Stimulated activated CD4-positive, alpha-beta T cell treated with anti-CD3 and anti-CD28 coated beads, Interleukin-4, amount 100 ng/mL, for 1 hour (primary cell): Measurements from ENCODE around the gene ELP4.

ENCODE experiments used
- DNase-seq: peaks from one replicate; pipeline ENCODE4 v3.0.0-alpha.2; 2020

ELP4 gene

DNA sequence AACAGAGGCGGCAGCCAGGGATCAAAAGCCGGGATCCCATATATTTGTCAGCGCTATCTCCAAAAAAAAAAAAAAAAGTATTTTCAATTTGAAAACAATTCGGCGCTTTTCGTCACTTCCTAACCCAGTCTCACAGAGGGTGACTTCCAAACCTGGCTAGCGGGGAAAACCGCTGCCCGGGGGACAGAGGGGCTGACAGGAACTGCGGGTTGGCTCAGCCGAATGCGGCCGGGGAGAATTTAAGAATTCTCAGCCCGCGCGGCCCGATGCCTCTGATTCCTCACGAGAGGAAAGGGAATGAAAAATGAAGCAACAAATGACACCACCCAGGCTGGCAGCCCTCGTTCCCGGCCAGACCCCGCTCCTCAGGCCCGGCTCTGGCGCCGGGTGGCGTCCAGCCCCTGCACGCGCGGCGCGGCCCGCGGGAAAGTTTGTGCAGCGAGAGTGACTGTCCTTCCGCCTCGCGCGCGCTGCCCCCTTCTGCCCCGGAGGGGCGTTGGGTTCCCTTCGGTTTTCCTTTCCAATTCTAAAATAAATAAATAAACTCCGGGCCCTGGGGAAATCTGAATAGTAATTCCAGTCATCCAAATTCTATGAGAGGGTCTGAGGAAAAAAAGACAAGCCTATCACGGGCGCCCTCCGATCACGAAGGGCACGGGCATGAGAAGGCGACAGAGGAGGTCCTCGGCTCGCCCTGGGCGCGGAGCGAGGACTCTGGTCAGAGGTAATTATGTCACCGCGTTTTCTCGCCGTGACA, 306.3 kb downstream of the ELP4 start:
- no peak for DNase-seq

DNA sequence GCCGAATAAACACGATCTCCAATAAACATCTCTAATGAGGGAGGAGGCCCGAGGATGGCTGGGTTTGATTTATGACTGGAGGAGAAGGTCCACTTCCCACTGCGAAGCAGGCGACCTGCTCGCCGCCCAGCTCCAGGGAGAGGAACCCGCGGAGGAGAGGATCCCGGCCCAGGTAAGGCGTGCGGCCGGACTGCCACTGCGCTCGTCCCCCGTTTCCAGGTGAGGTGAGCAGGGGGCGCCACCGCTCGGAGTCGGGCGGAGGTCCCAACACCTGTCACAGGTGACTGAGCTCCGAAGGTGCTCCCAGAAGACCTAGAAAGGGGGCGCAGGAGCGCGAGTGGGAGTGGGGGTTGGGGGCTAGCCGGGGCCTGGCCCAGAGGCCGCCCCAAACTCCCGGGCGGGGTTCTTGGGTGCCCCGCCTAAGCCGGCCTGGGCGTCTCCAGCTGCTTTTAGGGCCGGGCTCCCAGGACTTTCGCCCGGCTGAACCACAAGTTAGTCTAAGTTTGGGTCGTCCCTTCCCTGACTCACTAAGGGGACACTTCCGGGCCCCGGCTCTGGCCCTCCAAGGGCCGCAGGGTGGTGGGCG, 307.0 kb downstream of the ELP4 start:
- no peak for DNase-seq

DNA sequence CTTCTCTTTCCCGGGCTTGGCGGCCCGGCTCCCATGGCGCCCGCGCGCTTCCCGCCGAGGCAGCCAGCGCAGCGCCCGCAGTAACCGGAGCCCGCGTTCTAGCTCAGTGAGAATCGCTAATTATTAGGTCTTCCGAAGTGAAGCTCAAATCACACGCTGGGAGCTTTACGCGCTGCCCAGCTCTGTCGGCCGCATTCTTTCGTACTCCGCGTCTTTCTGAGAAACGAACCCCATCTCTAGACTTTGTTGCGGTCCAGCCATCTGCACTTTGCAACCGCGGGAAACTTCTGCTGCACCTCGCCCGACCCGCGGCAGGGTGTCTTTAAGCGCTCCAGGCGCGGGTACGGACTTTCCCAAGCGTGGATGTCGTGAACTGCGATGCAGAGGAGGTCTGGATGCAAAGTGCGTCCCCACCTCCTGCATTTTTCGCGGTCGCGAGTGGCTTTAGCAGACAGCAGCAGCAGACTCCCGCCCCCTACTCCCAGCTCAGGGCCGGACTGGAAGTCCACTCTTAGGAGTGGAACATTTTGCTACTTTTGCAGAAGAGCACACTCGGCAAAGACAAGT, 307.6 kb downstream of the ELP4 start:
- no peak for DNase-seq

DNA sequence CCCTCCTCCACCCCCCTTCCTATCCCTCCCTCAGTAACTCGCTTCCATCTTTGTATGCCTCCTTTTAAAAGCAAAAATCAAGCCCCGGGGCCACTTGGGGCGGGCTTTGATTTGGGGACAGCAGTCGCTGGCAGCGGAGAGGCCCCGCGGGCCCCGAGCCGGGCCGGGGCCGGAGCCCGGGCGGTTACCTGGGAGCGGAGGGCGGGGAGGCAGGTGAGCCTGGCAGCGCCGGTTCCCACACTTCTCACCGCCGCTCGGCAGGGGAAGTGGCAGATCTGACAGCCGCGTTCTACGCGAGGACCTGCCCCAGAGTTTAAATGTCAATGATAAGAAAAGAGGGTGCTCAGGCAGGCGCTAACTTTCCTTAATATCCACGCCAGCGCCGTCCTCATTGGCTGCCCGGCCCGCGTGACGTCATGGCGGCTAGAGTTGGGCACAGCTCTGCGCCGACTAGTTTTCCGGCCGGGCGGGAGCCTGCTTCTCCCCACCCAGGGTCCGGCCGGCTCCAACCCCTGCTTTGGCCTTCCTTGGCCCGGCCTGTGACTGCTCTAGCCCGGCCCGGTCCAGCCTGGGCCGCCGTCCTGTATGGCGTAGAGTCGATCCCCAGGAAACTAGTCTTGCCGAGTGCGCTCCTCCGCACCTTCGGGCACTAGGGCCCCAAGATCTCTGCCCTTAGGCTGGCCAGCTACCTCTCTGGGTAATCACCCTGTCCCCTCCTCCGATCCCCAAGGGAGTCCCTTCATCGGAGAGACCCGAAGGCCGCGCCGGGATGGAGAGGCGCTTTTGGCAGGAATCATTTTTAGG, 308.3 kb downstream of the ELP4 start:
- DNase-seq = no peak

DNA sequence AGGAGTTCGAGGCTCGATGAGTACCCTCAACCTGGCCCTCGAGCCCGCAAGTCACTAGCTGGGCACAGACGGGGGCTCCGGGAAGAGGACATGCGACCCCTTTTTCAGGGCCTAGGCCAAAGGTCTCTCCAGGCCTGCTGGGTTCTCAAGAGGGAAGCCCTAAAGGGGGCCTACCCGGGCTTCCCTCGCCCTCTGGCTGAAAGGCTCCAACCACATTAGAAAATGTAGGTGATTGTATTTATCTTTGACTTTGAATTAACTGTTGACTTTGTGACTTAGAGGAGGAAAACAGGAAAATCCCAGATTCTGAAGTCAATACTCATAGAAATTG, 308.8 kb downstream of the ELP4 start:
- no peak for DNase-seq

DNA sequence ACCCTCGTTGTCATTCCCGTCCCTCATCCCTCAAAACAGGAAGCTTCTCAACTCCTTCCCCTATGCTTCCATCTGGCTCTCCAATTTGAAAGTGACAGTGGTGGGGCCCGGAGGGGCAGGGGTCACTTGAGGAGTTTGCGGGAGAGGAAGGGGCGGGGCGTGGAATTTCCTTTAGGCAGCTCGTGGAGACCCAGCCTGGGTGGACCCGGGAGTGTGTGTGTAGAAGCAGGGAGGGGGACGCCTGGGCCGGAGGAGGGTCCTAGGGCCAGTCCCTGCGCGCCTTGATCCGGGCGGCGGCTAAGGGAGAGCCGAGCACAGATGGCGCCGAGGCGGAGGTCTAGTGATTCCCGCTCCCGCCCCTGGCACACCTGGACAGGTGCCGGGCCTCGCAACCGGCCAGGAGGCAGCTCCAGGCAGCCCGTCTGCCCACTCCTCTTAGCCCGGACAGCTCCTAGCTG, 309.3 kb downstream of the ELP4 start:
- no peak for DNase-seq

DNA sequence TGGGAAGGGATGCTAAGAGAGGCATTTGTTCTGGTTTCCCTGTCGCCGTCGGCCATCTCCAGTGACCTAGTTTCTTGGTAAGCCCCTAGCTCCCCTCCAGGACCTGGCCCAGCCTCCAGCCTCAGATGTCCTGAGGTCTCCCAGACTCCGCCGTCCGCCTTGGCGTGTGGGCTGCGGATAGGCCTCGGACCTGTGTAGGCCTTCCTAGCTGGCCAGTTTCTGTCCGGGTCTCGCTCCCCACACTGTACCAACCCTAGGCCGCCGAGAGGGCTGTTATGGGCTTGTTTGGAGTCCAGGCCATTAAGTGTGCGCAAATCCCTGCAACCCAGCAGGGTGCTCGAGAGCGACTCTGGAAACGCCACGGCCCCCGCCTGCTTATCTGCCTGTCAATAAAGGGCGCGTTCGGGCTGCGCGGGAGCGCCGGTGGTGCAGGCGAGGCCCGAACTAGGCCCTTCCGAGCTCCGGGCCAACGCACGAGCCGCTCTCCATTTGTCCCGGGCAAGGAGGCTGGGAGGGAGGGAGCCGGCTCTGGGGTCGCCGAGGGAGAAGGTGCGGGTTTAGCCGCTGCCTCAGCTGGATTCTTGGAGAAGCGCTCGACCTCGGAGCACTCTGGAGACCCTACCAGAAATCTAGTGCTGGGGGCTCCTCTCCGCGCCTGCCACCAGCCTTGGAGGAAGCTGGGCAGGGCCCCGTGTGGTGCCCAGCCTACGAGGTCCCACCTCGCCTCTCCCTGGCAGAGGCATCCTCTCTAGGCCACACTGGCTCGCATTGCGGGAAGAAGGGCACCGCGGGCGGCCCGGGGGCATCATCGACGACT, 310.3 kb downstream of the ELP4 start:
- no peak for DNase-seq

DNA sequence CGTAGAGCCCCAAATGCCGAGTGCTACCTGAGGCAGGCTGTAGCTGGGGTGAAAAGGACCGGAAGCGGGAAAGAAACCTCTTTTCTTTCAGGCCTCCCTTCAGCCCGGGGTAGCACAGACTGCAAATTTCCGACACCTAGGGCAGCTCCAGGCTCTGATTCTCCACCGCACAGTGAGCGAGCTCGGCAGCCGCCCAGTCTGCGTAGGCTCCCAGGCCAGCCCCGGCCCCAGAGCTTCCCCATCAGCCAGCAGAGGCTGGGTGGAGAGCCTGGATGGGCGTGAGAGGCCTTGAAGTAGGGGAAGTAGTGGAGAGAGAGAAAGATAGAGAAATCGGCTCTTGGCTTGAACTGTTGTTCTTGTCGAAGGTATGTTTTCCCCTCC, 310.9 kb downstream of the ELP4 start:
- DNase-seq = no peak

DNA sequence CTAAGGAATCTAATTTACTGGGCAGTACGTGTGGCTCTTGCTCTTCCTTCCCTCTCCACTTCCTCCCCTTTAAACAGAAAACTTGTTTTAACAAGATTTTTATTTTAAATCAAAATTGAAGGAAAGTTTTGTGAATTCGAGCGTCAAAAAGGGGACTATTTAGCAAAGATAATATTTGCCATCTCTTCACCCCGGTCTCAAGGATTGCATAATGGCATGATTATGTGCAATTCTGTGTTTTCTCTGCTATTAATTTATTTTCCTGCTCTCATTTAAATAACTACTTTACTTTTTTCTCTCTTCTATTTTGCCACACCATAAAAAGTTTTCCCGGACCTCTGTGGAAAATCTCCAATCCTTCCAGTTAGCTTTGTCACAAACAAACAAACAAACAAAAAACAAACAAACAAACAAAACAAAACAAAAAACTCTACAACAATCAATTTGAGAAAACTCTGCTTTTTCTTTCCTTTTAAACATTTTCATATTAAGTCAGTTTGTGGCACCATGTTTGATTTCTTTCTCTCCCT, 311.7 kb downstream of the ELP4 start:
- no peak for DNase-seq

DNA sequence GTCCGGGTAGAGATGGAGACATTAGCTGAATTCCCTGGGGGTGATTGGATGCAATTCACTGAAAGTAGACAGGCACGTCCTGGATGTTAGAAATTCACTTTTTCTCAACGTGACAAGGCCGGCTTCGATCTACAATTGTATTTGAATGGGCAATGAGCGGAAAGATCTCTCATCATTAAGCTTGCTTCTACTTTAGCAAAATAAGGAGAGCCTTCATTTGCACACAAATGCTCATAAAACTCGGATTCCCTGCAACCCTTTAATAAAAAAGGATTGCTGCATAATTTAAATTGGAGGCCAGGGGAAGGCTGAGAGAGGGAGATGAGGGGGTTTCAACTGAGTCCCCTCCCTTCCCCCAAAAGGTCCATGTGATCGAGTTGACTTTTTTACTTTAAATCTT, 312.2 kb downstream of the ELP4 start:
- no peak for DNase-seq

DNA sequence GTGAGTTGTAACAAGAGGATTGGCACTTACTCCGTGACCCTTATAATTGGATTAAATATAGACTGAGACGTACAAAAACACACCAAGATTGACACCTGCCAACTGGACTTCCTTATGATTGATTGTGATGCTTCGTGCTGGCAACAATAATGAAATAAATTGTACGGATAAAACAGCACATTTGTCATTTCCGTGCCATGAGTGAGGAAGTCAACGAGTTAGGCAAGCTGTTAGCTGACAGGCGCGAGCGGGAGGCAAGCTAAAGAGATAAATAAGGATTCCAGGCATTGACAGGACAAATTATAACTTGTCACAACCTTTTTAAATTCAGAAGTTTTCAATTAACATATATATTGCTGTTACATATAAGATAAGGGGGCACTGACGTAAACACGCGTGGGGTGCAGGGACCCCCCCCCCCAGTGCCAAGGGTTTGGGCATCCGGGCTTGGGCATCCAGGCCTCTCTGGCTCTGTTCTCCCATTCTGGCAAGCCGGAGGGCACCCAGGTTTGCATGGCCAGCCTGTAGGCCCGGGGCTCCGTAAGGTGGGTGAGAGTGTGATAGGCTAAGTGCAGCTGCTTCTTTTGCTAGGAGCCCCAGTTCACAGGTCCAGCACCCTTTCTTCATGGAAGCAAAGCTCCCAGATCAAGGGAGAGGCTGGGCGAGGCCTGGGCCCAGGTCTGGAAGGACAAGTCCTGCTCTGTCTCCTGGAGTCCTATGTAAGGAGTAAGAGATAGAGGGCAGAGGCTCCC, 312.8 kb downstream of the ELP4 start:
- DNase-seq = no peak

DNA sequence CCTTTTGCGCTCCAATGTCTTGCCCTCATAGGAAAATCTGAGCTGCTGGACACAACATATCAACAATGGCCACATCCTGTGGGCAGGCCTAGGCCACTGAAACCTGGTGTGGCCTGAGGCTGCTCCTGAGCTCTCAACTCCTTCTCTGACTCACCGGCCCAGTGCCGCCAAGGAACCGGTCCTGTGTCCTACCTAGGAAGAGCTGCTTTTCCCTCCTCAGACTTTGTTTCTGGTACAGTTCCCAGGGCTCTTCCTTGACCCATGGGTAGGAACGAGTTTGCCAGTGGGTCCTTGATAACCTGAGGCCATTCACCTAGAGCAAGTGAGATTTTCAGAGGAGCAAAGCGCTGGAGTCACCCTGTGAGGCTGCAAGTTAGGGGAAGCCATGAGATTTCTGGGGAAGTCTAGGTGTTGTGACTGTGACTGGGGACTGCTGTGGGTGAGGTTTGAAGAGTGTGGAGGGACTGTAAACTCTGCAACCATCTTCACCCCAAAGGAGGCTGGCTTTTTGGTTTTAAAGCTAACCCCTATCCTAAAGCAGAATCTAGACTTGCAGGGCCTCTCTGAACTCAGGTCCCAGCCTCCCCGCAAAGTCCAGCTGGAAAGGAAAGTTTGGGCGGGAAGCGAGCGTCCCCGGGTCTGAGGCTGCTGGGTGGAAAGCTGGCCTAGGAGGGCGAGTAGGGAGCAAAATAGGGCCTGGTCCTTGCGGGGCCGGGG, 313.5 kb downstream of the ELP4 start:
- no peak for DNase-seq

DNA sequence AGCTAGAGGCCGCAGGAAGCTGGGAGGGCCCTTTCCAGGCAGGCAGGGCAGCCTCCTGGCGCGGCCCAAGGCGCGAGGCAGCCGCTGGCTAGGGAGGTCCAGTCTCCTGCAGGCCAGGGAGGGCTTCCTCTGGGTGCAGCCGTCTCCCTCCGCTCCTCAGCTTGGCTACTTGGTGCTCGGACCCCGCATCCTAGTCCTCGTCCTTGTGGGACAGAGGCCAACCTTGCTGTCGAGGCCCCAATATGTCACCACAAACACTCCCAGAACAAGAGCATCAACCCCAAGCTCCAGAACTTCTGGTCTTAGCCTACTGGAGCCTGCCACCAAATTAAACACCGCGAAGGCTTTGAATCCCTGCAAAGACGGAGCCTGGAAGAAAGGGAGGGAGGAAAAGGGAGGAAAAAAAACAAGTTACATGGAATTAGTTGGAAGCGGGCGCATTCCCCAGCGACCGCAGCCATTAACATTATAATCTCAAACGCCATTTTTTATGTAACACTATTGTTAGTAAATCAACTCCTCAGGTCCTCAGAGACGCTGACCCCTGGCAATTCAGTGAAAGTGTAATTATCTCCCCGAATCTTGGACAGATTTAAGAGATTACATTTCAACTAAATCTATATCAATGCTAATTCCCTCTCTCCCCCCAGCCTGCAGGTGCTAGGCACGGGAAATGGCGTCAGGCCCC, 314.2 kb downstream of the ELP4 start:
- no peak for DNase-seq

DNA sequence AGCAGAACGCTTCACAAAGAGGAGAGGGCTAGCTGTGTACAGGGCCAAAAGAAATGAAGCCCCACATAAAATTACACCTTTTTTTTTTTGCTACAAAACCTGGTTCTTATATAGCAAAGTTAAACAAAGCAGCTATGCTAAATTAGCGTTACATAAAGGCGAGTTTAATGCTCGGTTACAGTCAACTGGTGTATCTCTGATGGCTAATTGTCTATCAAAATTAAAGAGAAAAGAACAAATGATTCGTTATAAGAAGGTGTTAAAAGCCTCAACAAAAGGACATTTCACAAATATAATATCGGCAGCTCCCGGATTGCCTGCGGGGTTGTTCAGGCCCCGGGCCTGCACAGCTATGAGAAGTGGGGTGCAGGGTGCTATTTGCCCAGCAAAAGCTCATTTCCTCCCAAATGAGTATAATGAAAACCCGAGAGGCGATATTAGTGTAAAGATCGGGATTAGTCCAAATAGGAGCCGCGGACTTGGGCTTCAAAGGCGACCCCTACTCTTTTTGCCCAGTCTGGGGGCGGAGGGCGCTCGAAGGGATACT, 314.8 kb downstream of the ELP4 start:
- no peak for DNase-seq

DNA sequence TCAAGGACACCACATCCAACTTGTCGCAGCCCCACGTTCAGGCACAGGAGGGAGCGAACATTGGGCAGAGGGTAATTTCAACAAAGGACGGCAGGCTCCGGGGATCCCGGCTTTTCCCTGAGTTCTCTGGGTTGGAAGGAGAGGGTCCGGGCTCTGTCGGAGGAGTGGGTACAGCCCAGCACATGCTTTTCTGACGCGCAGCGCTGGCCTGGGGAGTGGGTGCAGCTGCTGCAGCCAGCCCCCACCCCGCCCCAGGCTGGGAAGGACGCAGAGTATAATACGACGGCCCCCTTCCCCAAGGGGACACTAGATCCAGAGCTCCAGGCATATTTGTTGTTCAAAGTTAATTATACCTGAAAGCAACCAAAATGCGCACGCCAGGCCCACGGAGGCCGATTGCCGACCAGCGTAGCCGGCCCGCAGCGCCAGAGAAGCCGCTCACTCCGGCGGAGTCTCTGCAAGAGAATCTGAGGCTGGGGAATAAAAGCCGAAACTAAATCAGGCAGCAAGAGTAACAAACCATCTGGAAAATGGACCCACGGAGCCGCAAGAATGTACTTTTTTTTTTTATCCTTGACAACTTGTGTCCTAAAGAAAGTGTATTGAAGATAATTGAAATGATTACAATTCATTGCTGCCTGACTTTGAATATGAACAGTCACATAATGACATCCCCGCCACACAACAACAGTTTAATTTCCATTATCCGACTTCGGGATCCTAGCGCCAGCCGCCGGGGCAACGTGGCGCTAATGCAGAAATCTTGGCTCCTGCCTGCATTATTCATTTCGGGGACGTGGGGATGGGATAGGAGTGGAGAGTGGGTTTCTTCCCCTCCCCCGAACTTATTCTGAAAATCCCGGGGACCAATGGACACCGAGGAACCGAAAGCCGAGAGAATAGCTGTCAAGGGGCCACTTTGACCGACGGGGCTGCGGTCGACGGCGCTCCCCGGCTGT, 315.6 kb downstream of the ELP4 start:
- DNase-seq = no peak

DNA sequence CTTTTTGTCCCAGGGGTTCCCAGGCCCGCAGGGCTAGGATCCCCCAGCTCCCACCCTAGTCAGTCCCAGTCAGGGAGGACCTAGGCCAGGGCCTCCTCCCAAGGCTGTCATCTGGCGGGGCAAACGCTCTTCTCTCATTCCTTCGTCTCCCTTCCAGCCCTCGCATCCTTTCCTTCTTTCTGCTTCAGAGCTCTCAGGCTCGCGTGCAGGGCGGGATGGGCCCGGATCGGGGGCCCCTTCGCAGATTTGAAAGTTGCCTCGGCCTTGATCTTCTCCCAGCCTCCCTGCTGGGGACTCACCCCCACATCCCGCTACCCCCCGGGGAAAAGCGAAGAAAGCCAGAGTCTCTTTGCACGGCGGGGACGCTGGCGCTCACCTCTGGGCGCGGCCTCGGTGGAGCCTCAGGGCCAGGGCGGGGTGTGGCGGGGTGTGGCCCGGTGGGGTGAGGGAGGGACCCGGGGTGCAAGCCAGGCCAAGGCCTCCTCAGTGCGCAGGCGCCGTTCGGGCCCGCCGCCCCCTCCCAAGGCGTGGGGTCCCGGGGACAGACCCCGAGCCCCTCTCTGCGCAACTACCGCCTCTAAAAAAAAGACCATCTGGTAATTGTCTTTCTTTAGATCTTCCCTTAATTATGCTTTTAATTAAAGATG, 316.4 kb downstream of the ELP4 start:
- no peak for DNase-seq

DNA sequence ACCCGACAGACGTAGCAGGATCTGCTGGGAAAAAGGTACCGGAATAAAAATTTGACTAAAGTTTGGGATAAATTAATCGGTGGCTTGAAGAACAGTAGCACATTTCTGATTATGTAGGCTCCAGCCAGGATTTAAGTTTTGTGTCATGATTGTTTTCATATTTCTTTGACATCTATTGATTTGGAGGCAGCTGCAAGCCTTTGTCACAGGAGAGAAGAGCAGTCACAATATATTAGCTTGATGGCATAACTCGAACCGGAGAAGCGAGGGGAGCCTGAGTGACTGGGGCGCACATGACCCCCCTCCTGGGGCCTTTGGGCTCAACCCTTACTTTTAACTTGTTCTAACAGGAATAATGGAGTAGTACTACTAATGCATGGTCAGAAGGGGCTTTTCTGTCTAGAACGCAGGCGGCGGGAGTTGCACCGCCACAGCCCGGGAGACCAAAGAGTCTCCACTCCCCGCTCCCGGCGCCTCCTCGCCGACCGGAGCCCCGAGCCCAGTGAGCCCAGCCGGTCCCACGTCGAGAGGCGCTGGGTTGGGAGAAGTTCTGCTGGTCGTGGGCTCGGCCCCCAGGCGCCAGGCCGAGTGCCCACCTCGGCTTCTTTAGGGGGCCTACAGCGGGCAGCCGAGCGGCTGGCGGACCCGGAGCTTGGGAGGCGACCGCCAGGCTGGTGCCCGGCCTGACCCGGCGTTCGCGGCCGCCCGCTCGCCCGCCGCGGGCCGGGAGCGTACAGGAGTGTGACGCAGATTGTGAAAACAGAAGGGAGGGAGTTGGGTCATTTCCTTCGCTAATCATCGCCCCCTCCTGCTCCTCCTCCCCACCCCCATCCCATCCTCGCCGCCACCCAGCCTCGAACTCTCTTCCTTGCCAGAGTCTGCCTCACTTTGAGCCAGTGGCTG, 317.2 kb downstream of the ELP4 start:
- DNase-seq = no peak
